HEK293 (cell line): ENCODE measurements around the gene ANAPC16.

Source experiments
- CTCF ChIP-seq: fragments of 450-650 bp; formaldehyde crosslinking; IDR thresholded peaks from 2 replicates; pipeline ENCODE4 v1.5.1; 2016; ENCODE audit warnings: missing biosample characterization, missing genetic modification characterization
- GLIS1 ChIP-seq: fragments of 450-650 bp; formaldehyde crosslinking; IDR thresholded peaks from 2 replicates; pipeline ENCODE4 v1.5.1; 2016; ENCODE audit warnings: missing biosample characterization, missing genetic modification characterization
- KLF9 ChIP-seq: fragments of 450-650 bp; formaldehyde crosslinking; IDR thresholded peaks from 2 replicates; pipeline ENCODE4 v1.5.1; 2016; ENCODE audit warnings: missing biosample characterization, missing genetic modification characterization, low read depth
- MZF1 ChIP-seq: fragments of 450-650 bp; formaldehyde crosslinking; IDR thresholded peaks from 2 replicates; pipeline ENCODE4 v1.5.1; 2017; ENCODE audit warnings: missing biosample characterization, missing genetic modification characterization, borderline replicate concordance
- PRDM6 ChIP-seq: fragments of 450-650 bp; formaldehyde crosslinking; IDR thresholded peaks from 2 replicates; pipeline ENCODE4 v1.5.1; 2017; ENCODE audit warnings: missing biosample characterization, missing genetic modification characterization
- TCF7L2 ChIP-seq: IDR thresholded peaks from 2 replicates; pipeline ENCODE4 v1.6.1; 2011; ENCODE audit warnings: low read depth, mild to moderate bottlenecking, inconsistent platforms, low read length, moderate library complexity, borderline replicate concordance
- ZBTB11 ChIP-seq: fragments of 450-650 bp; formaldehyde crosslinking; conservative IDR thresholded peaks from 2 replicates; pipeline ENCODE4 v1.5.1; 2016; ENCODE audit warnings: low read depth, missing biosample characterization, missing genetic modification characterization
- ZNF133 ChIP-seq: fragments of 450-650 bp; formaldehyde crosslinking; IDR thresholded peaks from 2 replicates; pipeline ENCODE4 v1.5.1; 2016; ENCODE audit warnings: missing biosample characterization, missing genetic modification characterization
- ZNF146 ChIP-seq: fragments of 450-650 bp; formaldehyde crosslinking; IDR thresholded peaks from 2 replicates; pipeline ENCODE4 v1.5.1; 2016; ENCODE audit warnings: missing biosample characterization, missing genetic modification characterization
- ZNF157 ChIP-seq: fragments of 450-650 bp; formaldehyde crosslinking; IDR thresholded peaks from 2 replicates; pipeline ENCODE4 v1.5.1; 2016; ENCODE audit warnings: missing biosample characterization, missing genetic modification characterization
- ZNF169 ChIP-seq: fragments of 450-650 bp; formaldehyde crosslinking; IDR thresholded peaks from 2 replicates; pipeline ENCODE4 v1.5.1; 2016; ENCODE audit warnings: missing biosample characterization, missing genetic modification characterization
- ZNF211 ChIP-seq: fragments of 450-650 bp; formaldehyde crosslinking; IDR thresholded peaks from 2 replicates; pipeline ENCODE4 v1.5.1; 2016; ENCODE audit warnings: low read depth, missing biosample characterization, missing genetic modification characterization
- ZNF341 ChIP-seq: fragments of 450-650 bp; formaldehyde crosslinking; IDR thresholded peaks from 2 replicates; pipeline ENCODE4; 2016; ENCODE audit warnings: low read depth, missing biosample characterization, missing genetic modification characterization
- ZNF416 ChIP-seq: fragments of 450-650 bp; formaldehyde crosslinking; IDR thresholded peaks from 2 replicates; pipeline ENCODE4 v1.5.1; 2016; ENCODE audit warnings: missing biosample characterization, missing genetic modification characterization
- ZNF544 ChIP-seq: fragments of 450-650 bp; formaldehyde crosslinking; IDR thresholded peaks from 2 replicates; pipeline ENCODE4 v1.5.0; 2017; ENCODE audit warnings: missing biosample characterization, missing genetic modification characterization
- ZNF549 ChIP-seq: fragments of 450-650 bp; IDR thresholded peaks from 2 replicates; pipeline ENCODE4 v1.5.1; 2018; ENCODE audit warnings: missing biosample characterization, missing genetic modification characterization, mild to moderate bottlenecking, inconsistent platforms, moderate library complexity
- ZNF664 ChIP-seq: fragments of 450-650 bp; formaldehyde crosslinking; IDR thresholded peaks from 2 replicates; pipeline ENCODE4 v1.5.1; 2016; ENCODE audit warnings: missing biosample characterization, missing genetic modification characterization
- ZNF768 ChIP-seq: fragments of 450-650 bp; formaldehyde crosslinking; IDR thresholded peaks from 2 replicates; pipeline ENCODE4 v1.5.1; 2018; ENCODE audit warnings: missing biosample characterization, mild to moderate bottlenecking, missing genetic modification characterization
- ZNF785 ChIP-seq: fragments of 450-650 bp; formaldehyde crosslinking; IDR thresholded peaks from 2 replicates; pipeline ENCODE4 v1.5.1; 2016; ENCODE audit warnings: missing biosample characterization, missing genetic modification characterization
- TF ChIP-seq, protein P1 (sequence below): fragments of 450-650 bp; formaldehyde crosslinking; IDR thresholded peaks from 2 replicates; pipeline ENCODE4 v1.5.1; 2016; ENCODE audit warnings: missing biosample characterization, missing genetic modification characterization, borderline replicate concordance
- TF ChIP-seq, protein P2 (sequence below): fragments of 450-650 bp; formaldehyde crosslinking; IDR thresholded peaks from 2 replicates; pipeline ENCODE4 v1.5.1; 2016; ENCODE audit warnings: missing biosample characterization, missing genetic modification characterization
- TF ChIP-seq, protein P3 (sequence below): fragments of 450-650 bp; formaldehyde crosslinking; IDR thresholded peaks from 2 replicates; pipeline ENCODE4 v1.5.1; 2016; ENCODE audit warnings: missing biosample characterization, missing genetic modification characterization

Gene ANAPC16

DNA sequence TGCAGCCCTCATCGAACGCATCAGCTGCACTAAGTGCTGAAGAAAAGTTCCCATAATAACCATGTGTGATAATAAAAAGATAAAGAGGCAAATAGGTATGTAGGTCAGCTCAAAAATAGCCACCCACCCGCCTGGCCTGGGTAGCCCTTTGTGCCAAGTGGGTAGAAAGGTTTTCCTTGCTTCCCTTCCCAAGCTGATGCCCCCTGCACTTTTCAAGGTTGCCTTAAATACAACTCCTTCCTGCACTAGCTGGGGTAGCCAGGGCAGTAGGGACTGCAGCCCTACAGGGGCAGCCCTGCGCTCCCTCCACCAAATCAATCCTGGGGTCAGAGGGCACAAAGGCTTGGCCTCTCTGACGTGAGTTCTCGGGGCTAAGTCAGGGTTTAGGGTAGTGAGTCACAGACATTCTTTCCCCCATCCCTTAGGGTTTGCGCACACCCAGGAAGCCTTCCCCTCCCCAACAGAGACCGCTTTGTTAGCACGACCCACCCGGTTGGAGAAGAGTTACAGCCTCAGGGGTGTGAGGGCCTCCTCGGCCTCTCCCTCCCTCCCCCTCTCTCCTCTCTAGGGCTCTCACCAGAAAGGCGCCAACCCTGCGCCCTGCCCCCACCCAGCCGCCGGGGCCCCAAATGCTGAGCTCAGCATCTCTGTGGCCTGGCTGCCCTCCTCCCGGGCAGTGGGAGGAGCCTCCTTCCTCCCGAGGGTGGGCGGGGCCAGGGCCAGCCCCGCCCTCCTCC, 44.6 kb downstream of the ANAPC16 start (continued):
- no peak for TF ChIP-seq ZNF211 (tag by site-specific recombination)
- 0 out of 2 replicates have a peak, but pooled peaks have one; percentile 7 for TF ChIP-seq ZNF341 (tag by site-specific recombination)
- no peak for TF ChIP-seq ZNF133 (tag by site-specific recombination)
- no peak for TF ChIP-seq ZNF544 (tag by site-specific recombination)
- no peak for TF ChIP-seq ZNF169
- TF ChIP-seq ZNF157 (tag by site-specific recombination): no peak
- no peak for TF ChIP-seq TCF7L2
- TF ChIP-seq KLF9 (tag by site-specific recombination): peak; percentile 86; the same call in 1 of the 2 replicates
- TF ChIP-seq ZNF768 (tag by site-specific recombination): no peak; the same call in 1 of the 2 replicates
- 0 out of 2 replicates have a peak, but pooled peaks have one; percentile 16 for TF ChIP-seq PRDM6 (tag by site-specific recombination)
- no peak for TF ChIP-seq CTCF (tag by site-specific recombination)
- 0 out of 2 replicates have a peak, but pooled peaks have one; percentile 12 for TF ChIP-seq ZNF146 (tag by site-specific recombination)
- no peak for TF ChIP-seq ZNF785 (tag by site-specific recombination)
- TF ChIP-seq GLIS1 (tag by site-specific recombination): no peak
- TF ChIP-seq, protein P1, sequence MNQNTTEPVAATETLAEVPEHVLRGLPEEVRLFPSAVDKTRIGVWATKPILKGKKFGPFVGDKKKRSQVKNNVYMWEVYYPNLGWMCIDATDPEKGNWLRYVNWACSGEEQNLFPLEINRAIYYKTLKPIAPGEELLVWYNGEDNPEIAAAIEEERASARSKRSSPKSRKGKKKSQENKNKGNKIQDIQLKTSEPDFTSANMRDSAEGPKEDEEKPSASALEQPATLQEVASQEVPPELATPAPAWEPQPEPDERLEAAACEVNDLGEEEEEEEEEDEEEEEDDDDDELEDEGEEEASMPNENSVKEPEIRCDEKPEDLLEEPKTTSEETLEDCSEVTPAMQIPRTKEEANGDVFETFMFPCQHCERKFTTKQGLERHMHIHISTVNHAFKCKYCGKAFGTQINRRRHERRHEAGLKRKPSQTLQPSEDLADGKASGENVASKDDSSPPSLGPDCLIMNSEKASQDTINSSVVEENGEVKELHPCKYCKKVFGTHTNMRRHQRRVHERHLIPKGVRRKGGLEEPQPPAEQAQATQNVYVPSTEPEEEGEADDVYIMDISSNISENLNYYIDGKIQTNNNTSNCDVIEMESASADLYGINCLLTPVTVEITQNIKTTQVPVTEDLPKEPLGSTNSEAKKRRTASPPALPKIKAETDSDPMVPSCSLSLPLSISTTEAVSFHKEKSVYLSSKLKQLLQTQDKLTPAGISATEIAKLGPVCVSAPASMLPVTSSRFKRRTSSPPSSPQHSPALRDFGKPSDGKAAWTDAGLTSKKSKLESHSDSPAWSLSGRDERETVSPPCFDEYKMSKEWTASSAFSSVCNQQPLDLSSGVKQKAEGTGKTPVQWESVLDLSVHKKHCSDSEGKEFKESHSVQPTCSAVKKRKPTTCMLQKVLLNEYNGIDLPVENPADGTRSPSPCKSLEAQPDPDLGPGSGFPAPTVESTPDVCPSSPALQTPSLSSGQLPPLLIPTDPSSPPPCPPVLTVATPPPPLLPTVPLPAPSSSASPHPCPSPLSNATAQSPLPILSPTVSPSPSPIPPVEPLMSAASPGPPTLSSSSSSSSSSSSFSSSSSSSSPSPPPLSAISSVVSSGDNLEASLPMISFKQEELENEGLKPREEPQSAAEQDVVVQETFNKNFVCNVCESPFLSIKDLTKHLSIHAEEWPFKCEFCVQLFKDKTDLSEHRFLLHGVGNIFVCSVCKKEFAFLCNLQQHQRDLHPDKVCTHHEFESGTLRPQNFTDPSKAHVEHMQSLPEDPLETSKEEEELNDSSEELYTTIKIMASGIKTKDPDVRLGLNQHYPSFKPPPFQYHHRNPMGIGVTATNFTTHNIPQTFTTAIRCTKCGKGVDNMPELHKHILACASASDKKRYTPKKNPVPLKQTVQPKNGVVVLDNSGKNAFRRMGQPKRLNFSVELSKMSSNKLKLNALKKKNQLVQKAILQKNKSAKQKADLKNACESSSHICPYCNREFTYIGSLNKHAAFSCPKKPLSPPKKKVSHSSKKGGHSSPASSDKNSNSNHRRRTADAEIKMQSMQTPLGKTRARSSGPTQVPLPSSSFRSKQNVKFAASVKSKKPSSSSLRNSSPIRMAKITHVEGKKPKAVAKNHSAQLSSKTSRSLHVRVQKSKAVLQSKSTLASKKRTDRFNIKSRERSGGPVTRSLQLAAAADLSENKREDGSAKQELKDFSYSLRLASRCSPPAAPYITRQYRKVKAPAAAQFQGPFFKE: no peak
- peak; percentile 84 for TF ChIP-seq ZBTB11 (tag by site-specific recombination)
- no peak for TF ChIP-seq ZNF416 (tag by site-specific recombination)
- TF ChIP-seq, protein P2, sequence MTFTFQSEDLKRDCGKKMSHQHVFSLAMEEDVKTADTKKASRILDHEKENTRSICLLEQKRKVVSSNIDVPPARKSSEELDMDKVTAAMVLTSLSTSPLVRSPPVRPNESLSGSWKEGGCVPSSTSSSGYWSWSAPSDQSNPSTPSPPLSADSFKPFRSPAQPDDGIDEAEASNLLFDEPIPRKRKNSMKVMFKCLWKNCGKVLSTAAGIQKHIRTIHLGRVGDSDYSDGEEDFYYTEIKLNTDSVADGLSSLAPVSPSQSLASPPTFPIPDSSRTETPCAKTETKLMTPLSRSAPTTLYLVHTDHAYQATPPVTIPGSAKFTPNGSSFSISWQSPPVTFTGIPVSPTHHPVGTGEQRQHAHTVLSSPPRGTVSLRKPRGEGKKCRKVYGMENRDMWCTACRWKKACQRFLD (tag by site-specific recombination): no peak
- no peak for TF ChIP-seq ZNF549 (tag by site-specific recombination)
- no peak for TF ChIP-seq MZF1
- TF ChIP-seq ZNF664 (tag by site-specific recombination): no peak
- TF ChIP-seq, protein P3, sequence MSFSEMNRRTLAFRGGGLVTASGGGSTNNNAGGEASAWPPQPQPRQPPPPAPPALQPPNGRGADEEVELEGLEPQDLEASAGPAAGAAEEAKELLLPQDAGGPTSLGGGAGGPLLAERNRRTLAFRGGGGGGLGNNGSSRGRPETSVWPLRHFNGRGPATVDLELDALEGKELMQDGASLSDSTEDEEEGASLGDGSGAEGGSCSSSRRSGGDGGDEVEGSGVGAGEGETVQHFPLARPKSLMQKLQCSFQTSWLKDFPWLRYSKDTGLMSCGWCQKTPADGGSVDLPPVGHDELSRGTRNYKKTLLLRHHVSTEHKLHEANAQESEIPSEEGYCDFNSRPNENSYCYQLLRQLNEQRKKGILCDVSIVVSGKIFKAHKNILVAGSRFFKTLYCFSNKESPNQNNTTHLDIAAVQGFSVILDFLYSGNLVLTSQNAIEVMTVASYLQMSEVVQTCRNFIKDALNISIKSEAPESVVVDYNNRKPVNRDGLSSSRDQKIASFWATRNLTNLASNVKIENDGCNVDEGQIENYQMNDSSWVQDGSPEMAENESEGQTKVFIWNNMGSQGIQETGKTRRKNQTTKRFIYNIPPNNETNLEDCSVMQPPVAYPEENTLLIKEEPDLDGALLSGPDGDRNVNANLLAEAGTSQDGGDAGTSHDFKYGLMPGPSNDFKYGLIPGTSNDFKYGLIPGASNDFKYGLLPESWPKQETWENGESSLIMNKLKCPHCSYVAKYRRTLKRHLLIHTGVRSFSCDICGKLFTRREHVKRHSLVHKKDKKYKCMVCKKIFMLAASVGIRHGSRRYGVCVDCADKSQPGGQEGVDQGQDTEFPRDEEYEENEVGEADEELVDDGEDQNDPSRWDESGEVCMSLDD (tag by site-specific recombination): no peak
